ENCODE measurements around the gene ANKRD6. TPM values are rescaled to one million over a fixed set of nuclear protein-coding genes. Genes with fewer than 3 reads are reported as not detected.

Gene ANKRD6
- total RNA-seq, 1 experiment from 2014 or later = 5.6 TPM

DNA sequence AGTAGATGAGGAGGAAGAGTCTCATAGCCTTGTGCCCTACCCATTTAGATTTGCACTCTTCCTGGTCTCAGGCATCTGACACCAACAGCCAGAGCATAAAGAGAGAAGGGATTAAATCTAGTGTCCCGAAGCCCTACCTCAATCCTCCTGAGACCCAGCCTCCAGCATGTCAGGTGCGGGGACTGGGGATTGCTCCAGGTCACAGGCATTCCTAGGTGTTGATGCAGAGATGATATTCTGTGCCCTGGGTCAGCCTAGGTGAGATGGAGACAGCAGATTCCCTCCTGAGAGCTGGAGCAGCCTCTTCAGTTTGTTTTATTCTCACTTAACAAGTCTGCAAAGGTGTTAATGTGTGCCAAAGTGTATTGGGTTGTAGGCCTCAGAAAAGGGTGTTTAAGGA lies 89.8 kb downstream of the ANKRD6 start:
- no peaks in the 10 kb centered on the region; a peak in 1 of 4 replicates for H3K4me1 Mint-ChIP-seq
- DNase-seq = no peak

More for the DNA sequence above, 89.8 kb downstream of the ANKRD6 start:
- Histone ChIP-seq H3K79me2 (ENCODE audit: insufficient read depth, low read length) (no peaks in the 10 kb centered on the region), H3K9me3 (ENCODE audit: control insufficient read depth, low read depth, low read length) (no peaks in the 10 kb centered on the region), H3K23ac (ENCODE audit: insufficient read length, low read depth, low read length) (no peak overlapping the region), H2BK15ac (ENCODE audit: low read depth, low read length) (no peak overlapping the region), H2BK5ac (ENCODE audit: insufficient read length, low read length) (no peak overlapping the region), H3K4me1 (ENCODE audit: insufficient read depth, low read length) (no peaks in the 10 kb centered on the region), H3K9ac (ENCODE audit: extremely low read depth, insufficient read length, low read length) (no peak overlapping the region), H3K56ac (ENCODE audit: insufficient read length, low read depth, low read length) (no peak overlapping the region), H3K4me2 (ENCODE audit: insufficient read depth, insufficient read length, low read length) (no peak overlapping the region), H3K27ac (ENCODE audit: insufficient read length, low read depth, low read length) (no peak overlapping the region), H2AK5ac (ENCODE audit: insufficient read length, low read length) (no peak overlapping the region), H4K91ac (ENCODE audit: insufficient read length, low read depth, low read length) (no peak overlapping the region), H2AFZ (ENCODE audit: low read length) (no peak overlapping the region), H2BK120ac (ENCODE audit: low read depth, low read length, poor library complexity, severe bottlenecking) (no peak overlapping the region), H4K8ac (replicated peaks; ENCODE audit: insufficient read length, low read depth, low read length) (no peak overlapping the region), H3K14ac (ENCODE audit: insufficient read depth, low read length) (no peak overlapping the region), H4K20me1 (ENCODE audit: control insufficient read depth, insufficient read depth, insufficient read length) (no peaks in the 10 kb centered on the region), H2BK12ac (ENCODE audit: insufficient read length, low read depth, low read length) (no peak overlapping the region), H3T11ph (ENCODE audit: low read length) (no peak overlapping the region), H3K18ac (ENCODE audit: insufficient read length, low read depth, low read length) (no peak overlapping the region), H3K23me2 (ENCODE audit: insufficient read length, low read depth, low read length, poor library complexity, severe bottlenecking) (no peaks in the 10 kb centered on the region), H2BK20ac (ENCODE audit: low read depth, low read length, poor library complexity, severe bottlenecking) (no peak overlapping the region), H4K5ac (ENCODE audit: insufficient read length, low read depth, low read length) (no peak overlapping the region), H3K27me3 (ENCODE audit: insufficient read depth, low read length) (no peaks in the 10 kb centered on the region), H3K4ac (ENCODE audit: low read depth, low read length) (no peak overlapping the region), H3K79me1 (ENCODE audit: insufficient read depth, low read depth, low read length, poor library complexity, severe bottlenecking) (no peaks in the 10 kb centered on the region)
- Mint-ChIP-seq H3K4me3 (no peak overlapping the region), H3K27me3 (ENCODE audit: low read depth) (no peaks in the 10 kb centered on the region; the same call in 1 of the 2 replicates), H3K9me3 (no peaks in the 10 kb centered on the region), H3K36me3 (ENCODE audit: insufficient read depth in 1 of 3, low read depth in 3 of 3) (no peaks in the 10 kb centered on the region), H3K27ac (no peak overlapping the region)
- no peak for TF ChIP-seq CTCF (conservative IDR thresholded peaks at IDR 0.05)
- no CpG with 5 or more reads among the region's 2 CpGs for WGBS (ENCODE audit: extremely low coverage, insufficient read length, low lambda C conversion rate)
